HuH-7.5 (cell line): Measurements from ENCODE around the gene LPAR3.

ENCODE experiments used
- DNase-seq: peaks from one replicate; pipeline ENCODE4 v3.0.0; 2011; ENCODE audit warnings: low spot score

LPAR3 gene

GRCh38 chr1:84827976-84828375 is 65.0 kb downstream of the LPAR3 start:
- DNase-seq, result no peak

- no peak for DNase-seq
Measured at GRCh38 chr1:84827555-84827954, 65.5 kb downstream of the LPAR3 start.

- no peak for DNase-seq
Measured at GRCh38 chr1:84825161-84825560, 67.8 kb downstream of the LPAR3 start.

GRCh38 chr1:84823991-84824390 is 69.0 kb downstream of the LPAR3 start:
- DNase-seq, result no peak

- DNase-seq, result no peak
Measured at GRCh38 chr1:84823511-84823910, 69.5 kb downstream of the LPAR3 start.

- DNase-seq, result no peak
Measured at GRCh38 chr1:84810343-84810742, 82.7 kb downstream of the LPAR3 start.

GRCh38 chr1:84809023-84809422 is 84.0 kb downstream of the LPAR3 start:
- DNase-seq, result no peak

- DNase-seq, result no peak
Measured at GRCh38 chr1:84803604-84804003, 89.4 kb downstream of the LPAR3 start.

- no peak for DNase-seq
Measured at GRCh38 chr1:84802567-84803232, 90.3 kb downstream of the LPAR3 start.

- no peak for DNase-seq
Measured at GRCh38 chr1:84800090-84801073, 92.6 kb downstream of the LPAR3 start.

GRCh38 chr1:84797603-84798002 is 95.4 kb downstream of the LPAR3 start:
- DNase-seq, result no peak

GRCh38 chr1:84795966-84796600 is 96.9 kb downstream of the LPAR3 start:
- DNase-seq, result no peak

GRCh38 chr1:84795213-84795612 is 97.8 kb downstream of the LPAR3 start:
- no peak for DNase-seq

GRCh38 chr1:84792421-84792820 is 100.6 kb downstream of the LPAR3 start:
- no peak for DNase-seq

- no peak for DNase-seq
Measured at GRCh38 chr1:84789014-84789413, 104.0 kb downstream of the LPAR3 start.

GRCh38 chr1:84785271-84786036 is 107.6 kb downstream of the LPAR3 start:
- DNase-seq, result no peak

- DNase-seq, result no peak
Measured at GRCh38 chr1:84782881-84783280, 110.1 kb downstream of the LPAR3 start.

- peak; percentile 51 for DNase-seq
Measured at GRCh38 chr1:84781946-84782771, 110.8 kb downstream of the LPAR3 start.

GRCh38 chr1:84780000-84780716 is 112.8 kb downstream of the LPAR3 start:
- DNase-seq, result no peak

GRCh38 chr1:84776639-84777038 is 116.4 kb downstream of the LPAR3 start:
- DNase-seq, result no peak
